Keratinocyte (primary cell): ENCODE measurements around the gene DNAJB14. TPM values are rescaled to one million over a fixed set of nuclear protein-coding genes. Genes with fewer than 3 reads are reported as not detected.

Source experiments
- DNase-seq: peaks from one replicate; pipeline ENCODE4 v3.0.0-alpha.2; 2011; ENCODE audit warnings: low read depth, missing footprints, low spot score
- FAIRE-seq: peaks from 2 replicates; lab custom pipeline; 2011; peaks lifted over from hg19 to GRCh38; lab: Jason Lieb, UNC
- H2AFZ ChIP-seq: 2 replicates; pipeline ENCODE4 v1.6.0; 2012; ENCODE audit warnings: low read length, control low read depth, inconsistent platforms; ENCODE audit not compliant: control insufficient read depth
- H3K27ac ChIP-seq: 2 replicates; pipeline ENCODE4 v1.5.1; 2011; ENCODE audit warnings: low read length; ENCODE audit not compliant: control insufficient read depth, insufficient read depth
- H3K27me3 ChIP-seq: 3 replicates; pipeline ENCODE4 v1.6.0; 2011; ENCODE audit warnings: low read length; ENCODE audit not compliant: control insufficient read depth, insufficient read depth; ENCODE audit errors: extremely low read depth
- H3K36me3 ChIP-seq, 2 experiments: 2 replicates in 1 of 2; 3 replicates in 1 of 2; pipeline ENCODE4 v1.5.1; 2011; ENCODE audit warnings: low read length in 2 of 2, mild to moderate bottlenecking in 1 of 2; ENCODE audit not compliant: control insufficient read depth in 2 of 2, insufficient read depth in 2 of 2; ENCODE audit errors: extremely low read depth in 1 of 2
- H3K4me1 ChIP-seq: 3 replicates; pipeline ENCODE4 v1.5.1; 2011; ENCODE audit warnings: low read length; ENCODE audit not compliant: control insufficient read depth, insufficient read depth; ENCODE audit errors: extremely low read depth
- H3K4me2 ChIP-seq: 3 replicates; pipeline ENCODE4 v1.6.0; 2011; ENCODE audit warnings: low read depth, low read length; ENCODE audit not compliant: control insufficient read depth, insufficient read depth; ENCODE audit errors: extremely low read depth
- H3K4me3 ChIP-seq, 3 experiments: fragments of 200-600 bp in 1 of 3; sonication (generic) in 1 of 3; 2 replicates in 2 of 3; 3 replicates in 1 of 3; pipeline ENCODE4 v1.5.1; 2011 to 2016; ENCODE audit warnings: low read length in 3 of 3, mild to moderate bottlenecking in 3 of 3, control low read depth in 2 of 3, inconsistent platforms in 1 of 3, low read depth in 1 of 3, mixed read lengths in 1 of 3, mixed run types in 1 of 3, moderate library complexity in 1 of 3; ENCODE audit not compliant: control insufficient read depth in 2 of 3, insufficient read depth in 2 of 3; ENCODE audit errors: extremely low read depth in 1 of 3
- H3K79me2 ChIP-seq: 2 replicates; pipeline ENCODE4 v1.6.0; 2012; ENCODE audit warnings: low read length; ENCODE audit not compliant: control insufficient read depth, insufficient read depth
- H3K9ac ChIP-seq: 3 replicates; pipeline ENCODE4 v1.6.0; 2011; ENCODE audit warnings: low read length; ENCODE audit not compliant: control insufficient read depth, insufficient read depth; ENCODE audit errors: extremely low read depth
- H3K9me1 ChIP-seq: 3 replicates; pipeline ENCODE4 v1.6.0; 2011; ENCODE audit warnings: low read length; ENCODE audit not compliant: control insufficient read depth, insufficient read depth; ENCODE audit errors: extremely low read depth
- H3K9me3 ChIP-seq: 2 replicates; pipeline ENCODE4 v1.5.1; 2012; ENCODE audit warnings: low read depth, low read length; ENCODE audit not compliant: control insufficient read depth
- H4K20me1 ChIP-seq: 3 replicates; pipeline ENCODE4 v1.6.0; 2011; ENCODE audit warnings: low read length; ENCODE audit not compliant: control insufficient read depth, insufficient read depth; ENCODE audit errors: extremely low read depth
- CTCF ChIP-seq, 3 experiments: IDR thresholded peaks in 1 of 3; conservative IDR thresholded peaks in 1 of 3; optimal IDR thresholded peaks in 1 of 3; 2 replicates in 2 of 3; 3 replicates in 1 of 3; pipeline versions ENCODE3 to v1.5.1; 2011; ENCODE audit warnings: low read length in 3 of 3, mild to moderate bottlenecking in 3 of 3, moderate library complexity in 2 of 3, control low read depth in 1 of 3, inconsistent platforms in 1 of 3; ENCODE audit not compliant: insufficient read depth in 2 of 3; ENCODE audit errors: extremely low read depth in 1 of 3
- EZH2 ChIP-seq: IDR thresholded peaks from one replicate; pipeline ENCODE4 v1.6.1; 2012; ENCODE audit warnings: inconsistent platforms, mild to moderate bottlenecking, low read length, moderate library complexity
- dilution Hi-C: fragments of 300-500 bp; cut with MboI; formaldehyde crosslinking; loops from one replicate; pipeline ENCODE4 v1.7.0; 2020; ENCODE audit warnings: low sequenced_read_pairs; ENCODE audit not compliant: extremely low pct_ligation_motif_present
- polyA plus RNA-seq, 5 experiments: library from polyadenylated mRNA; depleted of rRNA in 3 of 5; stranded (reverse) in 3 of 5; stranded (forward) in 1 of 5; unstranded in 1 of 5; fragments of >200 nt; gene quantifications; 1 replicate in 1 of 5; 2 replicates in 3 of 5; 3 replicates in 1 of 5; pipeline versions ENCODE4 v1.2.1 to v1.2.3, GENCODE V29; 2011 to 2012; ENCODE audit warnings: missing spikeins in 2 of 5, low read depth in 1 of 5, low replicate concordance in 1 of 5

Gene DNAJB14
- polyA plus RNA-seq, 1 donor (not counting 4 experiments of a cell fraction or from before 2014, with no cell fraction given) = 17.9 TPM

GRCh38 chr4:99947608-99948007, 1.2 kb upstream of the DNAJB14 start:
- Histone ChIP-seq H3K9me1 (no peaks in the 10 kb centered on the region), H3K4me2 (peak overlapping the region; percentile 99), H4K20me1 (peaks cover 3% of the 10 kb centered on the region), H3K9ac (no peak overlapping the region), H3K27ac (peak overlapping the region; percentile 77), H3K36me3 (peaks cover 1 to 16% of the 10 kb centered on the region in 2 experiments), H3K4me3 (peak overlapping the region in 2 of 3 experiments; percentile 85 to 86), H3K27me3 (no peaks in the 10 kb centered on the region), H3K4me1 (peaks cover 38% of the 10 kb centered on the region), H3K9me3 (no peaks in the 10 kb centered on the region), H2AFZ (no peak overlapping the region), H3K79me2 (peaks cover 59% of the 10 kb centered on the region)
- FAIRE-seq = no peak
- dilution Hi-C loops = no loop called here
- TF ChIP-seq CTCF (optimal IDR thresholded peaks at IDR 0.05 in 1 of 3, IDR thresholded peaks at IDR 0.05 in 1 of 3, conservative IDR thresholded peaks at IDR 0.05 in 1 of 3; ENCODE audit: extremely low read depth in 1 of 3, insufficient read depth in 2 of 3, low read length in 3 of 3) (no peak), EZH2 (no peak)
- DNase-seq = no peak

GRCh38 chr4:99947190-99947578, 766 bp upstream of the DNAJB14 start:
- no peak for TF ChIP-seq EZH2
- TF ChIP-seq CTCF (optimal IDR thresholded peaks at IDR 0.05 in 1 of 3, IDR thresholded peaks at IDR 0.05 in 1 of 3, conservative IDR thresholded peaks at IDR 0.05 in 1 of 3; ENCODE audit: extremely low read depth in 1 of 3, insufficient read depth in 2 of 3, low read length in 3 of 3) = no peak
- Histone ChIP-seq H3K4me1 (peaks cover 38% of the 10 kb centered on the region), H2AFZ (peak overlapping the region; percentile 89), H3K9me3 (no peaks in the 10 kb centered on the region), H4K20me1 (peaks cover 3% of the 10 kb centered on the region), H3K27me3 (no peaks in the 10 kb centered on the region), H3K4me2 (peak overlapping the region; percentile 99), H3K36me3 (peaks cover 1 to 16% of the 10 kb centered on the region in 2 experiments), H3K4me3 (peak overlapping the region; percentile 85 to 89 (median 86)), H3K27ac (peak overlapping the region; percentile 77), H3K9ac (peak overlapping the region; percentile 82), H3K9me1 (no peaks in the 10 kb centered on the region), H3K79me2 (peaks cover 62% of the 10 kb centered on the region)
- DNase-seq (no peak), FAIRE-seq (peak; percentile 53)
- dilution Hi-C loops = no loop called here
